ENCODE results near the gene CT47A1. TPM values are rescaled to one million over a fixed set of nuclear protein-coding genes. Genes with fewer than 3 reads are reported as not detected.
"Not testable (repeated sequence)": the region's sequence is repeated elsewhere in the genome, so short reads cannot be mapped to it uniquely, and the experiment has no call there.

Gene CT47A1
- polyA plus RNA-seq, 1 experiment, result not detected

DNA sequence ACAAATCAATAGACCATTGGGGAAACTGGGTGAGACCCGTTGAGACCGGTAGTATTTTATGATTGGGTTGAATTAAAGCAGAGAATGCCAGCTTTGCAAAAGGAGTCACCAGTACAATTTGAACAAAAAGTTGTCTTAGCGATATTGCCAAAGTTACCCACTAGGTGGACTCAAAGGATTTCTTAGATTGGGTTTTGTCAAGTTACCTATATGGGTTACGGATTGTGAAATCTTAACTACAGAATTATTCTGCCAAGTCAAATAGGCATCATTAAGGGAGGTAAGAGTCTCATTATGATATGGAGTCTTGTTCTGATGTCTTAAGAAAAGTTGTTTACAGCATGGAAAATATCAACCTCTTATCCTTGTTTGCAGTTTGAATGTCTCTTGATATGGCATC is 15.0 kb upstream of the CT47A1 start:
- POLR2A ChIA-PET, result no interaction called here
- Histone ChIP-seq H3K27ac (ENCODE audit: low read depth, low read length) (no peak overlapping the region), H3K9me3 (ENCODE audit: control insufficient read depth, insufficient read depth, low read length) (no peaks in the 10 kb centered on the region), H3K27me3 (ENCODE audit: control insufficient read depth, insufficient read depth, low read length) (no peaks in the 10 kb centered on the region), H3K4me3 (ENCODE audit: low read depth, low read length) (no peak overlapping the region)
- TF ChIP-seq, protein P1, sequence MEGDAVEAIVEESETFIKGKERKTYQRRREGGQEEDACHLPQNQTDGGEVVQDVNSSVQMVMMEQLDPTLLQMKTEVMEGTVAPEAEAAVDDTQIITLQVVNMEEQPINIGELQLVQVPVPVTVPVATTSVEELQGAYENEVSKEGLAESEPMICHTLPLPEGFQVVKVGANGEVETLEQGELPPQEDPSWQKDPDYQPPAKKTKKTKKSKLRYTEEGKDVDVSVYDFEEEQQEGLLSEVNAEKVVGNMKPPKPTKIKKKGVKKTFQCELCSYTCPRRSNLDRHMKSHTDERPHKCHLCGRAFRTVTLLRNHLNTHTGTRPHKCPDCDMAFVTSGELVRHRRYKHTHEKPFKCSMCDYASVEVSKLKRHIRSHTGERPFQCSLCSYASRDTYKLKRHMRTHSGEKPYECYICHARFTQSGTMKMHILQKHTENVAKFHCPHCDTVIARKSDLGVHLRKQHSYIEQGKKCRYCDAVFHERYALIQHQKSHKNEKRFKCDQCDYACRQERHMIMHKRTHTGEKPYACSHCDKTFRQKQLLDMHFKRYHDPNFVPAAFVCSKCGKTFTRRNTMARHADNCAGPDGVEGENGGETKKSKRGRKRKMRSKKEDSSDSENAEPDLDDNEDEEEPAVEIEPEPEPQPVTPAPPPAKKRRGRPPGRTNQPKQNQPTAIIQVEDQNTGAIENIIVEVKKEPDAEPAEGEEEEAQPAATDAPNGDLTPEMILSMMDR (IDR thresholded peaks at IDR 0.05; ENCODE audit: low read depth, low read length), result no peak
- DNase-seq (ENCODE audit: low read depth, low spot score), result no peak
- CTCF ChIA-PET, result no interaction called here

DNA sequence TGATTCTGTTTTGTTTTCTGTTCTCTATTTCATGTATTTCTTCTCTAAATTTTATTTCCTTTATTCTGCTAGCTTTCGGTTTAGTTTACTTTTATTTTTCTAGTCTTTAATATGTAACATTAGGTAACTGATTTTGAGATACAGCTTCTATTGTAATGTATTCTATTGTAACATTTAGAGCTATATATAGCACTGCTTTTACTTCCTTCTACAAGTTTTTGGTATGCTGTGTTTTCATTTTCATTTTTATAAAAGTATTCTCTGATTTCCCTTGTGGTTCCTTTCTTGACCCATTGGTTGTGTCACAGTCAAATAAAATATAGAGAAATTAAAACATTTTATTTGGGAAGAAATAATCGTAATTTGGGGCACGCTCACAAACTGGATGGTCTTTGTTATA is 13.9 kb upstream of the CT47A1 start:
- TF ChIP-seq, protein P1 (IDR thresholded peaks at IDR 0.05; ENCODE audit: low read depth, low read length), result no peak
- CTCF ChIA-PET, result no interaction called here
- H3K4me3 ChIP-seq (ENCODE audit: low read depth, low read length), result no peak overlapping the region
- no peak for DNase-seq (ENCODE audit: low read depth, low spot score)
- no peak overlapping the region for H3K27ac ChIP-seq (ENCODE audit: low read depth, low read length)
- no peaks in the 10 kb centered on the region for H3K27me3 ChIP-seq (ENCODE audit: control insufficient read depth, insufficient read depth, low read length)
- POLR2A ChIA-PET, result no interaction called here
- no peaks in the 10 kb centered on the region for H3K9me3 ChIP-seq (ENCODE audit: control insufficient read depth, insufficient read depth, low read length)

DNA sequence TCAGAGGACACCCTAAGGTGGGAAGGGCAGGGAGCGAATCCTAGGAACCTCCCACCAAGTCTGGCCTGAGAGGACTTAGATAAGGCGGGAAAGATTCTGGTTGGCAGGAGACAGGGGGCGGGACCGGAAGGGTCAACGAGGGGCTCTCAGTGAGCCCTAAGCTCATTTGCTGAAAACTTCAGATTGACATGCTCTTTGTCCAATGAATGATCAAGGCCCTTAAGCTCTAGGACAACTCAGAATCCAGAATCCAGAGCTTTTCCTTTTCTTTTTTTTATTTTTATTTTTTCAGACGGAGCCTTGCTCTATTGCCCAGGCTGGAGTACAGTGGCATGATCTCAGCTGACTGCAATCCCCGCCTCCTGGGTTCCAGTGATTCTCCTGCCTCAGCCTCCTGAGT is 29.1 kb downstream of the CT47A1 start, which contains the start of gene CT47A7:
CT47A7 (minus strand) TSS at position 101 of the 400 bp plus-strand sequence. CDS start 255 bp downstream, outside the sequence.
- CTCF ChIA-PET; H3K4me3 ChIP-seq (ENCODE audit: low read depth, low read length); DNase-seq (ENCODE audit: low read depth, low spot score); H3K27ac ChIP-seq (ENCODE audit: low read depth, low read length); H3K27me3 ChIP-seq (ENCODE audit: control insufficient read depth, insufficient read depth, low read length); POLR2A ChIA-PET; H3K9me3 ChIP-seq (ENCODE audit: control insufficient read depth, insufficient read depth, low read length): not testable (repeated sequence)

Small RNA genes within 50 kb of the gene (small RNA-seq; reads per million reads assigned to genes)
- gene AL670379.1 (ENCODE audit: insufficient read length, low read depth) (not detected), gene AL670379.10 (ENCODE audit: insufficient read length, low read depth) (not detected), gene AL670379.11 (ENCODE audit: insufficient read length, low read depth) (not detected), gene AL670379.12 (ENCODE audit: insufficient read length, low read depth) (not detected), gene AL670379.2 (ENCODE audit: insufficient read length, low read depth) (not detected), gene AL670379.3 (ENCODE audit: insufficient read length, low read depth) (not detected), gene AL670379.4 (ENCODE audit: insufficient read length, low read depth) (not detected), gene AL670379.5 (ENCODE audit: insufficient read length, low read depth) (not detected), gene AL670379.6 (ENCODE audit: insufficient read length, low read depth) (not detected), gene AL670379.7 (ENCODE audit: insufficient read length, low read depth) (not detected), gene AL670379.8 (ENCODE audit: insufficient read length, low read depth) (not detected), gene AL670379.9 (ENCODE audit: insufficient read length, low read depth) (not detected)

Other genes with a start within 250 kb of the CT47A1 start
- gene CT47B1, start 109.9 kb downstream of the CT47A1 start, polyA plus RNA-seq (2011; rRNA removed), result not detected in 2 replicates
- gene CT47A11, start 48.6 kb downstream of the CT47A1 start, polyA plus RNA-seq (2011; rRNA removed), result not detected in 2 replicates
- gene CT47A10, start 43.7 kb downstream of the CT47A1 start, polyA plus RNA-seq (2011; rRNA removed), result not detected in 2 replicates
- not detected in 2 replicates for gene CT47A9, start 38.9 kb downstream of the CT47A1 start, polyA plus RNA-seq (2011; rRNA removed)
- gene CT47A8, start 34.0 kb downstream of the CT47A1 start, polyA plus RNA-seq (2011; rRNA removed), result not detected in 2 replicates
- not detected in 2 replicates for gene CT47A7, start 29.2 kb downstream of the CT47A1 start, polyA plus RNA-seq (2011; rRNA removed)
- gene CT47A6, start 24.3 kb downstream of the CT47A1 start, polyA plus RNA-seq (2011; rRNA removed), result not detected in 2 replicates
- gene CT47A5, start 19.4 kb downstream of the CT47A1 start, polyA plus RNA-seq (2011; rRNA removed), result not detected in 2 replicates
- gene CT47A4, start 14.6 kb downstream of the CT47A1 start, polyA plus RNA-seq (2011; rRNA removed), result not detected in 2 replicates
- not detected in 2 replicates for gene CT47A3, start 9.7 kb downstream of the CT47A1 start, polyA plus RNA-seq (2011; rRNA removed)
- not detected in 2 replicates for gene CT47A2, start 4.8 kb downstream of the CT47A1 start, polyA plus RNA-seq (2011; rRNA removed)
- 1.3 and 1.4 TPM in 2 replicates for gene GLUD2, start 61.9 kb upstream of the CT47A1 start, polyA plus RNA-seq (2011; rRNA removed)